Astrocyte of the cerebellum (primary cell): ENCODE measurements around the gene GUCA2A.

Experiments
- DNase-seq: peaks from one replicate; pipeline ENCODE4 v3.0.0-alpha.2; 2011; ENCODE audit warnings: low read depth
- H3K4me3 ChIP-seq: 2 replicates; pipeline ENCODE4 v1.5.1; 2011; ENCODE audit warnings: mild to moderate bottlenecking, low read depth, low read length, moderate library complexity
- in situ Hi-C: cut with HindIII; loops from 2 replicates; pipeline ENCODE4 v1.10.0; 2017; ENCODE audit warnings: low sequenced_read_pairs
- TF ChIP-seq, protein P1 (sequence below): IDR thresholded peaks from 2 replicates; pipeline ENCODE4 v1.5.1; 2012; ENCODE audit warnings: low read length, low read depth, moderate library complexity, mild to moderate bottlenecking; ENCODE audit errors: missing control alignments

GUCA2A gene

DNA sequence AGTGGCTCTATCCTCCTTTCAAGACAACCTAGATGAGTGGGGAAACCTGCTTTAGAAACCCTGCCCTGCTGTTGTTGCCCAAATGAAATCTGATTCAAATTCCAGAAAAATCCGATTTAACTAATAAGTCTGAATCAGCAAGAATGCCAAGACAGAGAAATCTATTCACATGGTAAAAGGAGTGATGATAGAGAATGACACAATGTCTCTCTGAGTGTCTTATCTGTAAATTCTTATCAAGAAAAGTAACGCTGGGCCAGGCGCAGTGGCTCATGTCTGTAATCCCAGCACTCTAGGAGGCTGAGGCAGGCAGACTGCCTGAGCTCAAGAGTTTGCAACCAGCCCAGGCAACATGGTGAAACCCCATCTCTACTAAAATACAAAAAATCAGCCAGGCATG lies 13.7 kb upstream of the GUCA2A start:
- no peak for DNase-seq
- TF ChIP-seq, protein P1, sequence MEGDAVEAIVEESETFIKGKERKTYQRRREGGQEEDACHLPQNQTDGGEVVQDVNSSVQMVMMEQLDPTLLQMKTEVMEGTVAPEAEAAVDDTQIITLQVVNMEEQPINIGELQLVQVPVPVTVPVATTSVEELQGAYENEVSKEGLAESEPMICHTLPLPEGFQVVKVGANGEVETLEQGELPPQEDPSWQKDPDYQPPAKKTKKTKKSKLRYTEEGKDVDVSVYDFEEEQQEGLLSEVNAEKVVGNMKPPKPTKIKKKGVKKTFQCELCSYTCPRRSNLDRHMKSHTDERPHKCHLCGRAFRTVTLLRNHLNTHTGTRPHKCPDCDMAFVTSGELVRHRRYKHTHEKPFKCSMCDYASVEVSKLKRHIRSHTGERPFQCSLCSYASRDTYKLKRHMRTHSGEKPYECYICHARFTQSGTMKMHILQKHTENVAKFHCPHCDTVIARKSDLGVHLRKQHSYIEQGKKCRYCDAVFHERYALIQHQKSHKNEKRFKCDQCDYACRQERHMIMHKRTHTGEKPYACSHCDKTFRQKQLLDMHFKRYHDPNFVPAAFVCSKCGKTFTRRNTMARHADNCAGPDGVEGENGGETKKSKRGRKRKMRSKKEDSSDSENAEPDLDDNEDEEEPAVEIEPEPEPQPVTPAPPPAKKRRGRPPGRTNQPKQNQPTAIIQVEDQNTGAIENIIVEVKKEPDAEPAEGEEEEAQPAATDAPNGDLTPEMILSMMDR, result no peak
- H3K4me3 ChIP-seq, result no peak overlapping the region
- in situ Hi-C loops, result no loop called here

DNA sequence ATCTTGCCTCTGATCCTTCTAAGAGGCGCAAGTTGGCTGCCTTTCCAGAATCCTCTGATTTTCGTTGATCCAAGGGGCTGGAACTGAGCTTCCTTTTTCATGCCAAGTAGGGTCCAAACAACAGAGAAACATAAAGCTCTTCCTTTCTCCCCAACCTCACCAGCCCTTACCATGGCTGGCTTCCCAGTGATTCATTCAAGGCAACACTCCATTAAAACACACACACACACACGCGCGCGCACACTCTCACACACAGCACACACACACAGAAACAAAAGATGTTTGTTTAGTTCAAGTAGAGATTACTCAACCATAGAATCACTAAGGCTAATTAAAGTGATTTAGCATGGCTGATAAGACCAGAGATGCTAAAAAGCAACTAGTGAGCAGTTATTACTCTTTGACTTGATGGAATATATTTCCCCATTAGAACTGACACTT lies 13.0 kb upstream of the GUCA2A start:
- in situ Hi-C loops, result no loop called here
- peak; percentile 64 for DNase-seq
- H3K4me3 ChIP-seq, result no peak overlapping the region
- TF ChIP-seq, protein P1, result no peak

- peak; percentile 35 for DNase-seq
- H3K4me3 ChIP-seq, result no peak overlapping the region
- in situ Hi-C loops, result no loop called here
- TF ChIP-seq, protein P1, result peak; percentile 84
Observed at GRCh38 chr1:42176902-42177519, 12.5 kb upstream of the GUCA2A start.

DNA sequence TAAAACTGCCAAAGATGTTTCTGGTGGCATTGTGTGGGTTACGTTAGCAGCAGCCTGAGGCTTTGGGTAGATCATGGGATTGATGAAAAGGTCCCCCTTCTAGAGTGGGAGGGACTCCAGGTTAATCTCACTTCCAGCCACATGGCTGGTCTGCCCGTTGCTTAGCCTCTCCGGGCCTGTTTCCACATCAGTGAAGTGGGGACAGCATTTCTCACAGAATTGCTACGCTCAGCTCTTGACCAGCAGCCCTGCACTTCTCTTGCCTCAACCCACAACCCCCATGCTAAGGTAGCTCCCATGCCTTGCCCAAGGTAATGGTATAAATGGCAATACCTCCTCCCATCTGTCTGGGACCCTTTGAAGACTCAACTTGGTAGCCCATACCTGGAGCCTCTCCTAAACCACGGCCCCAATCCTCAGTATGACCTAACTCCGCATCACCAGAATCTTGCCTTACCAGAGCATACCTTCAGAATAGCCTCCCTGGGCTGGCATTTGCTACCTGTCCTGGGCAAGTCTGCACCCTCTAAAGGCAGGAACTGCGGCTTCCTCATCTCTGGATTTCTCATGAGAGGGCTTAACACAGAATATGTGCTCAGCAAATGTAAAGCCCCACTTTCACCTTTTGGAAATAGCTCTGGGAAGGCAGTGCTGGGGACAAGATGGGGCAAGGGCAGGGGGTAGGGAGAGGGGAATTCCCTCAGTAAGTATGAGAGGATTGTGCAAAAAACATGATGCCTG lies 10.9 kb upstream of the GUCA2A start:
- in situ Hi-C loops, result no loop called here
- H3K4me3 ChIP-seq, result no peak overlapping the region
- no peak for DNase-seq
- TF ChIP-seq, protein P1, result no peak

GRCh38 chr1:42173961-42174735 lies 9.6 kb upstream of the GUCA2A start:
- DNase-seq, result no peak
- in situ Hi-C loops, result no loop called here
- no peak overlapping the region for H3K4me3 ChIP-seq
- TF ChIP-seq, protein P1, result no peak

- DNase-seq, result no peak
- in situ Hi-C loops, result no loop called here
- H3K4me3 ChIP-seq, result no peak overlapping the region
- TF ChIP-seq, protein P1, result peak; percentile 97
Observed at GRCh38 chr1:42173155-42173933, 8.8 kb upstream of the GUCA2A start.
